AG04450 (cell line): ENCODE results near the gene DPP6. TPM values are rescaled to one million over a fixed set of nuclear protein-coding genes. Genes with fewer than 3 reads are reported as not detected.

Source experiments
- CTCF ChIA-PET: fragments of 300-600, 350-600 bp; formaldehyde crosslinking; extraction: SDS; loops from one replicate; lab custom pipeline; 2022; ENCODE audit warnings: antibody characterized with exemption, inconsistent platforms; lab: Charles Lee
- POLR2A ChIA-PET: fragments of 350-600 bp; formaldehyde crosslinking; extraction: SDS; loops from one replicate; lab custom pipeline; 2021; ENCODE audit warnings: antibody characterized with exemption, inconsistent platforms; lab: Yijun Ruan, JAX
- DNase-seq: peaks from one replicate; pipeline ENCODE4 v3.0.0-alpha.2; 2011; ENCODE audit warnings: low read depth, low spot score
- H3K27ac ChIP-seq: one replicate; pipeline ENCODE4 v1.5.1; 2012; ENCODE audit warnings: low read depth, low read length, control low read depth
- H3K27me3 ChIP-seq: one replicate; pipeline ENCODE4 v1.6.0; 2012; ENCODE audit warnings: low read length; ENCODE audit not compliant: control insufficient read depth, insufficient read depth
- H3K4me3 ChIP-seq: 2 replicates; pipeline ENCODE4 v1.5.1; 2011; ENCODE audit warnings: mild to moderate bottlenecking, low read depth, low read length, control low read depth
- H3K9me3 ChIP-seq: 2 replicates; pipeline ENCODE4 v1.5.1; 2012; ENCODE audit warnings: low read length; ENCODE audit not compliant: control insufficient read depth, insufficient read depth
- polyA plus RNA-seq: library from polyadenylated mRNA; depleted of rRNA; stranded (reverse); fragments of >200 nt; gene quantifications from 2 replicates; pipeline ENCODE4 v1.2.3, GENCODE V29; 2011
- TF ChIP-seq, protein P1 (sequence below): IDR thresholded peaks from 2 replicates; pipeline ENCODE4 v1.5.1; 2011; ENCODE audit warnings: low read depth, low read length, control low read depth, inconsistent platforms

Gene DPP6
- polyA plus RNA-seq, 1 experiment: not detected

DNA sequence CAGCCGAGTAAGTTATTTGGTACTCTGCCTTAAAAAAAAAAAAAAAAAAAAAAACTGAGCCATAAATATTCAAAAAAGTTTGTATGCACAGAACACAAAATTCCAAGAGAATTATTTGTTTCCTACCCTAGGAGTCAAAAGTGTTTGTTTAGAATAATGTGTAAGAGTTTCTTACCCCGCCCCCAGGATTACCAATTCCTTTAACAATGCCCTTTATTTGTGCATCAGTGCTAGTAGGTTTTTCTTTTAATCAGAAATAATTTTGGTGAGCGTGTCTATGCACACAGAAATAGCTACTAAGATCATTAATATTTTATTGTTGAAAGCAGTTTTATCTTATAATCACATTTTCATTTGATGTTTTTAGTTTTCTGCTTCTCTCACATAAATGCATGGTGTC is 374.6 kb downstream of the DPP6 start:
- H3K27ac ChIP-seq: no peak overlapping the region
- no peaks in the 10 kb centered on the region for H3K27me3 ChIP-seq
- no peak for DNase-seq
- ChIA-PET CTCF (no interaction called here), POLR2A (no interaction called here)
- H3K9me3 ChIP-seq: peaks cover 24% of the 10 kb centered on the region
- TF ChIP-seq, protein P1, sequence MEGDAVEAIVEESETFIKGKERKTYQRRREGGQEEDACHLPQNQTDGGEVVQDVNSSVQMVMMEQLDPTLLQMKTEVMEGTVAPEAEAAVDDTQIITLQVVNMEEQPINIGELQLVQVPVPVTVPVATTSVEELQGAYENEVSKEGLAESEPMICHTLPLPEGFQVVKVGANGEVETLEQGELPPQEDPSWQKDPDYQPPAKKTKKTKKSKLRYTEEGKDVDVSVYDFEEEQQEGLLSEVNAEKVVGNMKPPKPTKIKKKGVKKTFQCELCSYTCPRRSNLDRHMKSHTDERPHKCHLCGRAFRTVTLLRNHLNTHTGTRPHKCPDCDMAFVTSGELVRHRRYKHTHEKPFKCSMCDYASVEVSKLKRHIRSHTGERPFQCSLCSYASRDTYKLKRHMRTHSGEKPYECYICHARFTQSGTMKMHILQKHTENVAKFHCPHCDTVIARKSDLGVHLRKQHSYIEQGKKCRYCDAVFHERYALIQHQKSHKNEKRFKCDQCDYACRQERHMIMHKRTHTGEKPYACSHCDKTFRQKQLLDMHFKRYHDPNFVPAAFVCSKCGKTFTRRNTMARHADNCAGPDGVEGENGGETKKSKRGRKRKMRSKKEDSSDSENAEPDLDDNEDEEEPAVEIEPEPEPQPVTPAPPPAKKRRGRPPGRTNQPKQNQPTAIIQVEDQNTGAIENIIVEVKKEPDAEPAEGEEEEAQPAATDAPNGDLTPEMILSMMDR: no peak
- no peak overlapping the region for H3K4me3 ChIP-seq

DNA sequence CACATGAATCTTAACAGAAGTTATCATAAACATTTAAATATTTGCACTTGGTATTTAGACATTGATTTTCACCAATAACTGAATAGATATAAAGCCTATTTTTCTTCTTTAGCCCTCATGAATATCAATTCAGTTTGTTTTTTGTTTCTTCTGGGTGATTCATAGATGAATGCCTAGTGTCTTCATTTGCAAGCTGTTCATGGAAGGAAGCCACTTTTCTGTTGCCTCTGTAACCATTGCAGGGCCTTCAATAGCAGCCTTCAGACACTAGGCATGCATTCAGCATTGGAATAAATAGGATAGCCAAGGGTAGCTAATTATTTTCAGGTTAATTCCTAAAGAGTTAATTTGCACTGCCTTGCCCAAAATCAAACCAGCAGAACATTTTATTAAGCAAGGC is 375.3 kb downstream of the DPP6 start:
- ChIA-PET POLR2A (no interaction called here), CTCF (no interaction called here)
- no peaks in the 10 kb centered on the region for H3K27me3 ChIP-seq
- H3K4me3 ChIP-seq: no peak overlapping the region
- TF ChIP-seq, protein P1: no peak
- H3K9me3 ChIP-seq: peaks cover 26% of the 10 kb centered on the region
- H3K27ac ChIP-seq: no peak overlapping the region
- no peak for DNase-seq

DNA sequence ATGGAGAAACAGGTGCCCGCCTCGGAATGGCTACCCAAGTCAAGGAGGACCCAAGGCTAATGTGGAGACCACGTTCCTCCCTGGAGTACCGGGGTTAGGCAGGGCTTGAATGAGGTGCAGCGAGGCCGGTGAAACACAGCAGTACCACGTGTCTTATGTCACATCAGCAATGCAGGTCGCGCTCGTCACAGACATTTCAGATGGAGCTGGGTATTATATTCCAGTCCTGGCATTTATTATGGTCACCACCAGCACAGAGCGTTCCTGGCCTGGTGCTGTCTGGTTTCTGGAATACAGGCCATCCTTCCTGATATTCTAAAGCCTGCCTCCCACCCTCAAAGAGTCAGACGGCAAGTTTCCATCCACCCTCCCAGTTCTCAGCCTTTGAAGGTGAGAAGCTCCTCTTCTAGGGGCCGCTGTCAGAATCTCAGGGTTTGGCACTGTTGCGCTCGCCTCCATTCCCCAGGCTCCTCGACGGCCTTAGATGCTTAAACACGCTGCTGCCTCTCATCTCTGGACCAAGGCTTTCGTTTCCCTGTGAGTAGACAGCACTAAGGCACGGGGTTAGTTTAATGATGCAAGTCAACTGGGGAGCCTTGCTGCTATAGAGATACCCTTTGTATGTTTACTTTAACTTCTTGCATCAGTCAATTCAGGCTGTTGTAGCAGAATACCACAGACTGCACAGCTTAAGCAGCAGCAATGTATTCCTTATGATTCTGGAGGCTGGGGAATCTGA is 377.6 kb downstream of the DPP6 start:
- H3K4me3 ChIP-seq: no peak overlapping the region
- peaks cover 34% of the 10 kb centered on the region for H3K9me3 ChIP-seq
- H3K27ac ChIP-seq: no peak overlapping the region
- ChIA-PET POLR2A (no interaction called here), CTCF (no interaction called here)
- no peak for DNase-seq
- TF ChIP-seq, protein P1: no peak
- H3K27me3 ChIP-seq: no peaks in the 10 kb centered on the region

DNA sequence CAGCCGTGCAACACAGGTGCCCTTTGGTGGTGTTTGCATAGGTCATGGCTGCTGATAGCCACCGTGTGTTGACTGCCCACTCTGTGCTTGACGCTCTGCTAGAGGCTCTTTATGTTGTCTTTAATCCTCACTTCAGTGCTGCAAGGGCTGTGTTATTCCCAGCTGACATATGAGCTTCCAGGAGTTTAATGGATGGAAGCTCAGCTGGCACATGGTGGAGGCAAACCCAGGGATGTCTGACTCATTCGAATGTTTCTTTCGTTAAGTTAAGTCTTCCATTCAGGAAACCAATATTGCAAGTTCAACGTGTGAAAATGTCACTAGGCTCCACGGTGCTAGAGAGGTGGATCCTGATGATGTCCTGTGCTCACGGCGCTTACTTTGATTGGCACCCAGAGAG is 378.4 kb downstream of the DPP6 start:
- TF ChIP-seq, protein P1: no peak
- peaks cover 40% of the 10 kb centered on the region for H3K9me3 ChIP-seq
- no peak overlapping the region for H3K4me3 ChIP-seq
- no peak for DNase-seq
- CTCF ChIA-PET: no interaction called here
- H3K27me3 ChIP-seq: no peaks in the 10 kb centered on the region
- no peak overlapping the region for H3K27ac ChIP-seq
- POLR2A ChIA-PET: no interaction called here

DNA sequence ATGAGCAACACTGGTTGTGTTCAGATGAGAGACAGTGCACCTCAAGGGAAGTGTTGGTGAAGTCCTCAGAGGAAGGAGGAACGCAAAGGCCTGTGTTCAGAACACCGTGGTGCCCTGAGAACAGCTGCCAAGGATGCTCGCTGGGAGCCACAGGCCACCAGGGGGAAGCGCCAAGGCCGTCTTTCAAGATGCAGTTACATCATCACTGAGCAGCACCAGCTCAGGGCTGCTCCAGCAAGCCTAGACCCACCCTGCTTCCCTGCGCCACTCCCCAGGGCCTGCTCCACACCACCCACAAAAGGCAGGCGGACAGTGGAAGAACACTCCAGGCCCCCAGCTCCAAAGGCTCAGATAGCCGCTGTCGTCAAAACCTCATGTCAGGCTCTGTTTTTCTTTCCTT is 378.8 kb downstream of the DPP6 start:
- POLR2A ChIA-PET: no interaction called here
- H3K27ac ChIP-seq: no peak overlapping the region
- TF ChIP-seq, protein P1: no peak
- H3K9me3 ChIP-seq: peaks cover 42% of the 10 kb centered on the region
- CTCF ChIA-PET: no interaction called here
- DNase-seq: no peak
- H3K4me3 ChIP-seq: no peak overlapping the region
- no peaks in the 10 kb centered on the region for H3K27me3 ChIP-seq
